PC-3 (cell line): ENCODE results near the gene PTS.

Experiments used
- CTCF ChIP-seq: fragments of 300-600 bp; sonication (generic); conservative IDR thresholded peaks from 2 replicates; pipeline ENCODE4 v1.5.1; 2017; ENCODE audit warnings: antibody characterized with exemption, low read depth, mild to moderate bottlenecking, low read length
- EZH2 ChIP-seq: fragments of 300-600 bp; sonication (generic); IDR thresholded peaks from one replicate; pipeline ENCODE4 v1.6.1; 2017; ENCODE audit warnings: antibody characterized with exemption, mild to moderate bottlenecking, low read length; ENCODE audit not compliant: unreplicated experiment
- EZH2phosphoT487 ChIP-seq: fragments of 300-600 bp; sonication (generic); IDR thresholded peaks from 2 replicates; pipeline ENCODE4 v1.6.1; 2018; ENCODE audit warnings: mild to moderate bottlenecking, antibody characterized with exemption, low read length, borderline replicate concordance

- TF ChIP-seq EZH2 = no peak
- TF ChIP-seq CTCF = no peak
- TF ChIP-seq EZH2phosphoT487 = no peak
Observed at GRCh38 chr11:112216561-112217105, 9.6 kb upstream of the PTS start.
